Left cardiac atrium (tissue), 4 donors: ENCODE results near the gene PBX1. TPM values are rescaled to one million over a fixed set of nuclear protein-coding genes. Genes with fewer than 3 reads are reported as not detected.
A peak's percentile ranks its signal among the peaks of the same experiment; 100 is the strongest.

Experiments used
- ATAC-seq, 2 donors: fragments of 200-7000 bp; cut with Tn5 transposase; one replicate each; pipeline ENCODE4 v1.9.1; 2020; ENCODE audit warnings: mild to moderate bottlenecking in 2 of 2, moderate library complexity in 2 of 2
- DNase-seq: peaks from one replicate; pipeline ENCODE4 v3.0.0-alpha.2; 2020
- intact Hi-C, 2 donors: fragments of 100-400 bp; cut with DNase I; formaldehyde crosslinking; loops; one replicate each; pipeline versions ENCODE4 v1.14.1 to v1.15.1; 2022 to 2023
- total RNA-seq, 2 donors: library from RNA; stranded (reverse); fragmentation: NEBNext Ultra II Directional; extraction: Animal tissue kit (Norgen Biotek cat#: 25700); gene quantifications; one replicate each; pipeline ENCODE4 v1.2.1, GENCODE V29; 2021
- donor health status: DM: no; HTN: yes; CAD: no.
- donor health status: DM: no; HTN: yes; CAD: no; lungs with severe emphysema.
- donor health status: DM: yes; HTN: yes; CAD: no.
- donor health status: Dilated cardiomyopathy.

The PBX1 gene
- total RNA-seq, 2 donors from 2014 or later: 64.7 to 75.0 TPM

DNA sequence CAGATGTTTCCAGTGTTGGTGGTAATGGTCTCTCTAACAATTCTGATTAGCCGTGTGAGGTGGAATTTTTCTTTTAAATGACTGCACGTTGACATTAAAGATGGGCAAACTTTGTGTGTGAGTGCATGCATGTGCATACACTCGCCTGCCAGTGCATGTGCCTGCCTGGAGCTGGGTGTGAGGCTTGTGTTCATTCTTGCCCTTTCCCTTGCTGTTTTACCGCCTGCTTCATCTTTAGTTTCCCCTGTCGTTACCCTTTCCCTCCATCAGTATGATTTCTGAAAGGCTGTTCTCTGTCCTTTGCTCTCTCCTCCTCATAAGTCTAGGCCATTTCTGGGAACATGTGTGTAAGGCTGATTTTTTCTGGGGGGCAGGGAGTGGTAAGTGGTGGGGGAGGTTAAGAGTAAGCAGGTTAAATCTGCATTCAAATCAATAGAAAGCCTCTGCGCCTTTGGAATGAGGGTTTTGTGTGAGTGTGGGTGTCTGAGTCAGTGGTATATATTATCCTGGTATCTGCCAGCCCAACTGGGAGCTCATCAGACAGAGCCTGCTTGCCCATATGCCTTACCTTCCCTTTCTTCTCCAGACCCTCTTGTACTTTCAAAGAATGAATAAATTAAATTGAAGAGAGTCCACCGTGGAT, 112.5 kb downstream of the PBX1 start:
- DNase-seq: no peak
- ATAC-seq: no peak
- intact Hi-C loops: no loop called here

DNA sequence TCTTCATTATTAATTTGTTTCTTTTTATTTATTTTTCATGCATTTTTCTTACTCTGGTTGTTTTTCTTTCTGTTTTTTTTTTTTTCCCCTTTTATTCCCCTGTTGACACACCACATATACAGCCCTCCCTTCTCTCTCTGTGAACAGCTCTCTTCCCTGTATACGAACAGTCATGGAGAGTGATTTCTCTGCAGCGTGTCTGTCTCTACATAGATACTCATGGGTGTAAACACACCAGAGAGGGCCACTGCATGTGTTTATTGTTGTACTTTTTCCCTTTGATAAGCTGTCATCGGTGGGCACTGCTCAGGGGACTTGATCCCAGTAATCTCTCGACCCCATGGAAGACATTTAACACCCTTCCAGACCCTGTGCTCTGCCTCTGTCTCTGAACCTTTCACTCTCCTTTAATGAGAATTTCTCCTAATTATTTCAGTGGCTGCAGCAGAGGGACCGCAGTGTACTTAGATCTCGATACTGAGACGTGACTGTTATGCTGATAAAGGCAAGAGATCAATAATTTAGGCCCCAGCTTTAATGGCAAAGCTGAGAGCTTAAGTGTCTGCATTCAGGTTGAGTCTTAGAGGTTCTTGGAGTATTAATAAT, 113.1 kb downstream of the PBX1 start:
- ATAC-seq: no peak
- DNase-seq: no peak
- intact Hi-C loops: no loop called here

DNA sequence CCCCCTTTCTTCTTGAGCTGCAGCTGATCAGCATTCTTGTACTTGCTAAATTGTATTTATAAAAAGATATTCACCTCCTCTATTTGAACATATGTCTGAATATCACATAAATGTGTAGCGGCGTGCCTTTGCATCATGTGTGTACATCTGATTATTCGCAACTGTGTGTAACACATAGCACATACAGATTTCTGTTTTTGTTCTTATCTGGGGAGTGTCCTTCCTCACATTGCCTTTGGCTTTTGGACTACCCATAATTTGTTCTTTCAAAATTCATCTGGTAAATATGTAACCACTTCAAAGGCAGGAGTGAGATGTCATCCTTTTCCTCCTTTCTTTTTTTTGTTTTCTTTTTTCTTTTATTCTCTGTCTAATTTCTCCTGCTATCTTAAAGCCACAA, 113.6 kb downstream of the PBX1 start:
- intact Hi-C loops: no loop called here
- no peak for ATAC-seq
- DNase-seq: no peak

DNA sequence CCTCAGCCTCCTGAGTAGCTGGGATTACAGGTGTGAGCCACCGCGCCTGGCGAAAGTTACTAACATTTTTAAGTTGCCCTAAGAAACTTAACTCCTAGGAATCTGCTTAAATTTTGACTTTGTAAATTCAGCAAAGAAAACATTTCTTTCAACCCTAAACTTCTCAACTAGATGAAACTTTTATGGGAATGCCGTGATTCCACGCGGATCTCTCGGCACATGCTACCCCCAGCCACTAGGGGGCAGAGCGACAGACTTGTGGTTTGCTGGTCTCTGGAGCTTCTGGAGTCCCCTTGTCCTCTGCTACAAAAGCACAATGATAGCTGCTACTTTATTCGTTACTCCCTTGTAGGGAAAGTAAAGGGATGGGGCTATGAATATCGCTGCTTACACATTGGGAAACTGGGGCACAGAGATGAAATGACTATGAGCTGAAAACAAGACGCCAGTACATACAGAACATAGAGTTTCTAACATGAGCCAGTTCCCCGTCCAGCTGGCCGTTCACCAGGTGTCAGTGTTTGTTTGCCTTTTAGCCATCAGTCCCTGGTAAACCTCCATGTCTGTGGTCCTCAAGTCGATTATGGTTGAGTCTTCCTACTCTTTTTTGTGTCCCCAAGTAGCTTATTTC, 114.7 kb downstream of the PBX1 start:
- DNase-seq (no peak), ATAC-seq (no peak)
- intact Hi-C loops: no loop called here

DNA sequence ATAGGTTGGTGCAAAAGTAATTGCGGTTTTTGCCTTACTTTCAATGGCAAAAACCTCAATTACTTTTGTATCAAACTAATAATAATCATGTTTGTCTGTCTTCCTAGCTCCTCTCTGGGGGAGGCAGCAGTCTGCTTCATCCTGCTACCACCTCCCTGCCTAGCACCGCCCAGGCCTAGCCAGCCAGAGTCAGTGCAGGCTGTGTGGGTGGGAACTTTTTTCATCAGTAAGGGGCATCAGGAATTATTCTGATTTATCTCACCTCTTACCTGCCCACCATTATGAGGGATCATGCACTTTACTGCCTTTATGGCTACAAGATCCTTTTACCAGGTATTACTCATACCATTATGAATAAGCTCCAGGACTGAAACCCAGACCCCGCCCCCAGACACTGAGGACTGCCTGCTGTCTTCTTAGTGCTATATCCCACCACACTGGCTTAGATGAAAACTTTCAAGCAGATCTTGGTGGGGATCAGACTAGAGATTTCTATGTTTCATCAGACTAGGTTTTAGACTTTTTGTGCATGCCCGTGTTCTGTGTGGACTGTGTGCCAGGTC, 116.4 kb downstream of the PBX1 start:
- ATAC-seq (peak in 1 of 2 donors; percentile 55), DNase-seq (no peak)
- intact Hi-C loops: no loop called here

DNA sequence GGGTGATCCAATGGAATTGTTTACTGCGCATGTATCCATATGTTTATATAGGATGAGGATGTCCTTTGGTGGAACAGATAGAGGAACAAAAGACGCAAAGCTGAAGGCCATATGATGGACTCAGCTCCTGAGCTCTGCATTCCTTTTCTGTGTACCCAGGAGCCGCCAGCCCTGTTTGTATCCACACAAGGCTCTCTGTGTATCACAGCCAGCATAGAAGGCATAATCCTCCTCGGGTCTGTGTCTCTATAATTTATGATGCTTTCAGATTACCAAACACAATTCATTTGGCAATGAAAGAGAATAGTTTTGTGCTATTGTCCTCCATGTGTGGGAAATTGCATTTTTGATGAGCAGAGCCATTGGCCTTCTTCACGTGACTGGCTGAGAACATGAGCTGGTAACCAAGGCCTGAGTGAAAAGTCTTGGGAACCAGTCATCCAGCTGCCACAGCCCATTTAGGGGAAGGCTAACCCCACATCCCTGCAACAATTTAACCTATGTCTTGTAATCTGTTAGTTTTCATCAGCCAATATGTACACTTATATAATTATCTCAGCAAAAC, 119.2 kb downstream of the PBX1 start:
- no peak for DNase-seq
- no peak for ATAC-seq
- intact Hi-C loops: no loop called here

DNA sequence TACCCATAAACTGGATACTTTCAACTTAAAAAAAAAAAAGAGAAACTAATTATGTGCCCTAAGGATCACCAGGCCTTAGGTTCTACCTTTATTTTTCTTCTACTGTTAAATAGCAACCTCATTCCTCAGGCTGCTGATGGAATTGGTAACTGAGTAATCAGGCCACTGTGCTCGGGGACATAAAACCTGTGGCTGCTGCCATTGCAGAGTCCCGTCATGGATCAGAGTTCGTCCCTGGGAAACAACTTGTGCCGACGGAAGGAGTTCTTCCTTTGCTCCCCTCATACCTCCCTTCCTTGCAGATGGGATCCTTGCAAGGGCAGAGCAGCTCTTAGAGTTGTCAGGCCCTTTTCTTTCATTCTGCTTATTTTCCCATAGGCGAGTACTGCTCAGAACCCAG, 123.6 kb downstream of the PBX1 start:
- no peak for DNase-seq
- no peak for ATAC-seq
- intact Hi-C loops: no loop called here

DNA sequence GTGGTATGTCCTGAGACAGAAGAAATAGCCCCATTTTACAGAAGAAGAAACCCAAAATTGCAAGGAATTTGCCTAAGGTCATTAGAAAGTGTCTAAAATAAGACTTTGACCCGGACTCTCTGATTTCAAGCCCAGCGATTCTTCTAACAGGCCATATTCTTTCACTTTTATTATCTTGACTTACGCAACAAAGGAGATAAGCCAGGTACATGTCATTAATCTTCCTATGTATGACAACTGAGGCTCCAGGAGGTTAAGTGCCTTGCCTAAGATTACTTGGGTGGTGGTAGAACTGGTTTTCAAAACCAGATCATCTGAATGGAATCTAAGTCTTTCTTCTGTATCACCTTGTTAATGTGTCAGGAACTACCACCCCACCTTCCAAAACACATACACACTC, 124.3 kb downstream of the PBX1 start:
- peak in 1 of 2 donors; percentile 82 for ATAC-seq
- DNase-seq: no peak
- intact Hi-C loops: no loop called here

DNA sequence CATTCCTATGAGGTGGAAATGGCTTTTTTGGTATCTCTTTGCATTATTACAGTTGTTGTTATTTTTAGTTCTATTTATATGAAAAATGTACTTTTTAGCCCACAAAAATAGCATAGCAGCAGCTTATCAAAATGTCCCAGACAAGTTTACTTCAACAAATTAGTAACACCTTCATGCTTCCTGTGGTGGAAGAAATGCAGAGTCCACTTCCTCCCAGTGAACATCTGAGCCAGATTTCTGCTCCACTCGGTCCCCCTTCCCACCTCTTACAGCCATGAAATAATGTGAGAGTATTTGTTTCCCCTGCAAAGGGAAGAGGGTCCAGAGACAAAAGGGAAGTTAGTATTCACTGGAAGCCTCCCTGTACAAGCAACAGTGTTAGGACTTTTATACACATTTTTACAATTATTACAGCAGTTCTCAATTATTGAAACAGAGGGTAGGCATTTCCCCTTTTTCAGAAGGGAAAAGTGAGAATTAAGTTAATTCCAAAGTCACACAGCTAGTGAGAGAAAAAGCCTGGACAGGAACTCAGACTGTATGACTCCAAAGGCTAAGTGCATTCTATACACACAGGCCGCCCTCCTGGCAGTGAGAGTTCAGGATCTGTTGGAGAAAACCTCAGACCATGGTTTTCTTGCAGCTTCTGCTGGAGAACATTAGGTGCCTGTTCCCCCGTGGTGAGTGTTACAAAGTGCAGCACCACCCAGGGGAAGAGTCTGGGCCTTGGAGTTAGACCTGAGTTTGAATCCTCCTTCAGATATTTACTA, 126.5 kb downstream of the PBX1 start:
- intact Hi-C loops: no loop called here
- ATAC-seq (no peak), DNase-seq (no peak)

DNA sequence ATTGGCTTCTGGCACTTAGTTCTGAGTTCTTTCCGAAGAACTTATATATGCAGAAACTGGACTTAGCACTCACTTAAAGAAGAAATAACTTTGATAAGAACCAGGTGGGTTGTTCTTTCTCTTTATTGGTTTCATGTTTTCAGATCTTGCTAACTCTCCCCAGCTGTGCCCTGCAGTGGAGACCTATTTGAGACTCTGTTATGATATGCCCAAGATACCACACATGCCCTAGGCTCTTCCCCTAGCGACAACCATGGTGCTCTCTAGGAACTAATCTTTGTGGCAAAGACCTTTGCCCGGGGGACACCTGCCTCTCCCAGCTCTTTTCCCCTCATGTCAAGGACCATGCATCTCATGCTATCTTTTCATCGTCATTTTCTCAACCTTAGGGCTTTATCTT, 128.8 kb downstream of the PBX1 start:
- no peak for ATAC-seq
- intact Hi-C loops: no loop called here

DNA sequence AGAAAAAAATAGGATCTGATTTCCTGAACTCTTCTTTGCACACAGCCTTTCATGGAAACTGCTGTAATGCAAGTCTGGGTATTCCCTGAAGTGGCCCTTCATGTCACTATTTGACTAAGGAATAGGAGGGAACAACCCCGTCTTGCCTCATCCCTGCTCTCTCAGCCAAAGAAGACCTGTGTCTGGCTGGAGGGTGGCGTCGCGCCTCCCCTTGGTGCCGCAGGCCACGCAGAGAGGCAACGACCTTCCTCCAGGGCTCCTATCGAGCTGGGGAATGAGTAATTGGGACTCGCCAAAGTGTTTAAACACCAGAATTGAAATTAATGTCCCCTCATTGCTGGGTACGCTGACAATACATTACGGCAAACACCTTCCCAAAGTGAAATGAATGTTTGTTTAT, 129.8 kb downstream of the PBX1 start:
- DNase-seq (no peak), ATAC-seq (no peak)
- intact Hi-C loops: no loop called here

More for the DNA sequence above, 128.8 kb downstream of the PBX1 start:
- DNase-seq: no peak

DNA sequence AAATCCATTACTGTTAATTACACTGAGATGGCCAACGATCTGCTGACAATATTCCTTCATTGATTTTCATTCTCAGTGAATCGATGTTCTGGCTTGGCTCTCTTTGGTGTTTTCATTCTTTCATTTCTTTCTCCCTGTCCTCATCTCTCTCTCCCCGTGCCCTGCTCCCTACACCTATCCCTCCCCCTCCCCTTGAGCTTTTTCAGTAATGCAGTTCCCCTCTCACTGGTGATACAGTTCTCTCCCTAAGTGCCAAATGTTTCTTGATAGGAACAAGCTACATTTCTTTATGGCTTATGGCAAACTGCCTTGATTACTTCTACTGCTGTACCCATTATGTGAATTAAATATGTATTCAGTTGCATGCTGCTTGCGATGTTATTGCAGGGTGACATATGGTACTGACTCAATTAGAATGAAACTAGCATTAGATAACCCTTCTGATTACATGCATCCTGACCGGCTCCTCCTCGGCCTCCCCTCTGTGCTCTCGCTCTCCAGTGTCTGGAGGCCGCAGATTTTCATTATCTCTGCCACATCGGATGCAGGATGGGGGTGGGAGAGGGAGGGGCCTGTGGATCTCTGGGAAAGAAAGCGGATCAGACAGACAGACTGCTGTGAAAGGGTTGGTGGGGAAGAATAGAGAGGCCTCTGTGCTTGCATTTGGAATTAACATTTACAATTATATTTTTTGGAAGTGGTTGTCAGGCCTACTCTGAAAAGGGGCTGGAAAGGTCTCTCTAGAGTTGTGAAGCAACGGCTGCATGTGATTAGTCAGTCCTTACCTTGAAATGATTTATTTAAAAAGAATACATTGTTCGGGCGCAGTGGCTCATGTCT, 130.9 kb downstream of the PBX1 start:
- intact Hi-C loops: no loop called here
- DNase-seq (no peak), ATAC-seq (no peak)

DNA sequence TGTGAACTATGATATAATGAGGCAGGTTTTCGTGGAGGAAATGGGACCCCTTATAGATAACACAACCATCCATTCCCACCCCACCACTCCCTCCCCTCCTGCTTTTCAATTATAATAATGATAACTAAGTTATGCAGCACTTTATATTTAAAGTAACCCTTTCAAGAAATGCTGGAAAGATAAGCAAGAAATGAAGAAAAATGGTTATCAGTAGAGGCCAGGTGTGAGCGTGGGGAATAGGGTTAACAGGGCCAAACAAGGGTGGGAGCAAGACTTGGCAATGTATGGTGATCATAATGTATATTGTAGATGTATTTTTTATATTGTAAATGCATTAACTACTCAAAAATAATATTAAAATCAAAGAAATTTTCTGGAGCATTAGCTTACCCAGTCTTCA, 133.4 kb downstream of the PBX1 start:
- intact Hi-C loops: no loop called here
- DNase-seq: no peak
- ATAC-seq: no peak

DNA sequence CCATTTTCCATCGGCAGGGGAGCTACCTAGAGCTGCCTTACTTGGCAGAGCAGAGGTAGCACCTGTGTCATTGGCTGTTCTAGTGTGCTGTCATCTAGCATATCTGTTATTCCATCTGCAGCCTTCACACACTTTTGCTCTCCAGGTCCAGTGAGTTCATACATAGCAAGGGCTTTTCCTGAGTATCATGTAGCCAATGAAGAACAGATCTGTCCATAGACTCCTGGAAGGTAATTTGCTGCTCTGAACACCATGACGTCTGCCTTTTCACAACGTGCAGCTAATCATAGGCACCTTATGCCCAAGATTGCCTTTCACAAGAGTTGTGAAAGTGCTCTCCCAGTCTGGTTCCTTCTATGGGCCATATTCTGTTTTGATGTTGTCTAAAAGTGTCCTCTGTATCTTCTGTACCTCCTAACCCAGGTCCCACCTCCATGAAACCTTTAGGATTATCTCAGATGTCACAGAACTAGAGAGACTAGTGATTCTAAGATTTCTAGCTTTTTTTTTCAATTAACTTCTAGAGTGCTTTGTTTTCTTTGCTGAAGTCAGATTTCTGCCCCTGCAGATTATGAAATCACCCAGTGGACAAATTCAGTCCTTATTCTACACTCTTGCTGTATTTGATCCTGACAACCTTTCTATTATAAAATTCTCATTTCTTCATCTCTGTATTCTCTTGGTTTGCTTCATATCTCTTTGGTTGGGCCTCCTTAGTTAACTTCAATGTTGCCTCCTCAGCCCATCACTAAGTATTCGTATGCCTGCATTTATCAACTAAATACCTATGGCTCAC, 134.8 kb downstream of the PBX1 start:
- DNase-seq: no peak
- ATAC-seq: no peak
- intact Hi-C loops: no loop called here

DNA sequence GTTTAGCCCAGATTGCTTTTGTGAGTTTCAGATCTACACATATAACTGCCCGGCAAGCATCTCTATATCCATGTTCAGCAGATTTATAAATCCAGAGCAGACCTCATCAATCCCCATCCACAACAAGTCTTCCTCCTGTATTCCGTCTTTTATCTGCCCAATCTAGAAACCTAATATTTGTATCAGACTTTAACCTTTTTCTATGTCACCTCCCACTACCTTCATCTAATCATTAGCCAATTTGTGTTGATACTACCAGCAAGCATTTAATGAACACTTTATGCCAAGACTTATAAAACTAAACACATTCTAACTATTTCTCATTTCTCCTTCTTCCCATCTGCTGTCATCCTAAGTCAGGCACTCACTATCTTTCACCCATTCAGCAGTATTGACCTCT, 135.5 kb downstream of the PBX1 start:
- intact Hi-C loops: no loop called here
- ATAC-seq (no peak), DNase-seq (no peak)

DNA sequence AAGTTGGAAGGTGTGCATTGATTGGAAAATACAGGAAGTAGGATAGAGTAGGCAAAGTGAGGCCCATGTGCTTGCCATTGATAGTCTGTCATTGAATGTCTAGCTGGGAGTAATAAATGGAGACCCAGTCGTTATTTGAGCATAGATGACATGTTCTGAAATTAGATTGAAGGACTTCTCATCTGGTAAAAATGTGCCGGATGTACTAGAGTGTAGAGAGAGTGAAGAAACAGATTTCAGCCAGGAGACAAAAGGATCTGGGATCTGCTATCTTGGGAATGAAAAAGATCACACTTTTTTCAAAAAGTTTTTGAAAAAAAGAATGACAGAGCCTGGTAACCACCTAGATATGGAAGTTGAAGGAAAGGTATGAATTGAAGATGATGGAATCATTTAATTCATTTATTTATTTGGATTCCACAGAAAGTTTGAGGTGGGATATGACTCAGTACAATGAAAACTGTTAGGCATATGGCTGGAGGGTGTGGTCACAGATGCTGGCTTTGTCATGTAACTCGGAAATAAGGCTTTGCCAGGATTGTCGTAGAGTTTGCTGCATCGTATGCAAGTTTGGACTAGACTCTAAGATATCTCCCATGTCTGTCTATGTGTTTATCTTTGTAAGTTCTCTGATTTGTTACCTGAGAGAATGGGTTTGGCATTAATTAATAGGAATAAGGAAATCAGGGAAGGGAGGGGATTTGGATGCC, 137.1 kb downstream of the PBX1 start:
- DNase-seq: no peak
- ATAC-seq: no peak
- intact Hi-C loops: no loop called here

DNA sequence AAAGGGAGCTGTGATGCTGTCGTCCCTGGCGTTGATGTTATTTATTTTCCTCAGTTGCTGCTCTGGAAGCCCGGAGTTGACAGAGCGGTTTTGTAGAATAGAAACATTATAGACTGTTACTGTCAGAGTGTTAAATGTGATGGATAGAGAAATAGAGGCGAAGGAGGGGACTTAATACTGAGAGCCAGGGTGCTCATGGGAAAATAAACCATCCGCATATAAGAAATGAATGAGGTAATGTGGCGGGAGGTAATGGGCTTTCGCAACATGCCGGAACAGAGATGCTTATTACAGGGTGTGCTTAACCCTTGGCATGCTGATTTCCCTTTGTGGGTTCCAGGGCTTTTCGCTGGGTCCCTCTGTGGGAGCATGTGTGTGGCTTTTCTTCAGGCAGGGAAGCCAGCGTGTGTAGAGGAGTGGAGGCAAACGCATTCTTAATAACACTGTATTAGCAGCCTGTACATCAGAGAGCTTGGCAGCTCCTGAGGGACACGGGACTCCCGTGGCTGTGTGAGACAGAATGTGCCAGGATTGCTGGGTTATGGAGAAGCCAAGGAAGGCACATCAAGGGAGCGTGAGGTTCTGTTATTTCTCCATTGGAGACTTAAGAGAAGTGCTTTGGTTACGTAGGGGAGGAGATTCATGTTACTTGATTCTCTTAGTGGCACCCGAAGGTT, 141.0 kb downstream of the PBX1 start:
- intact Hi-C loops: loop anchor here in 1 of 2 donors (5.0 to 10.0 kb wide), 2 partner anchors 58 to 135 kb away; no protein-coding TSS in a partner anchor
- DNase-seq (no peak), ATAC-seq (peak; percentile 65 to 69)
